ENCODE data around the gene TBC1D22A.

TBC1D22A gene

GRCh38 chr22:47022475-47022874 is 260.0 kb downstream of the TBC1D22A start:
- Histone ChIP-seq H3K27ac (no peak overlapping the region), H3K36me3 (replicated peaks) (no peaks in the 10 kb centered on the region), H3K27me3 (replicated peaks) (no peaks in the 10 kb centered on the region), H3K4me3 (ENCODE audit: low read depth, low read length) (no peak overlapping the region)
- DNase-seq: no peak
- no peak for TF ChIP-seq CTCF (IDR thresholded peaks at IDR 0.05; ENCODE audit: low read depth, low read length, missing control alignments)
- in situ Hi-C loops (cut with HindIII; ENCODE audit: low pct_ligation_motif_present, low sequenced_read_pairs): no loop called here

- no peak overlapping the region for H3K4me3 ChIP-seq (ENCODE audit: low read depth, low read length)
- in situ Hi-C loops (cut with HindIII; ENCODE audit: low pct_ligation_motif_present, low sequenced_read_pairs): no loop called here
- no peak for DNase-seq
- H3K27me3 ChIP-seq (replicated peaks): no peaks in the 10 kb centered on the region
- no peak overlapping the region for H3K27ac ChIP-seq
- TF ChIP-seq CTCF (IDR thresholded peaks at IDR 0.05; ENCODE audit: low read depth, low read length, missing control alignments): no peak
- no peaks in the 10 kb centered on the region for H3K36me3 ChIP-seq (replicated peaks)
Measured at GRCh38 chr22:47023871-47024270, 261.4 kb downstream of the TBC1D22A start.

- Histone ChIP-seq H3K27me3 (replicated peaks) (no peaks in the 10 kb centered on the region), H3K36me3 (replicated peaks) (no peaks in the 10 kb centered on the region), H3K27ac (no peak overlapping the region), H3K4me3 (ENCODE audit: low read depth, low read length) (no peak overlapping the region)
- in situ Hi-C loops (cut with HindIII; ENCODE audit: low pct_ligation_motif_present, low sequenced_read_pairs): no loop called here
- DNase-seq: no peak
- no peak for TF ChIP-seq CTCF (IDR thresholded peaks at IDR 0.05; ENCODE audit: low read depth, low read length, missing control alignments)
Measured at GRCh38 chr22:47027766-47028165, 265.3 kb downstream of the TBC1D22A start.

GRCh38 chr22:47029244-47030074 is 267.0 kb downstream of the TBC1D22A start:
- no peak overlapping the region for H3K27ac ChIP-seq
- TF ChIP-seq CTCF (IDR thresholded peaks at IDR 0.05; ENCODE audit: low read depth, low read length, missing control alignments): no peak
- DNase-seq: no peak
- H3K27me3 ChIP-seq (replicated peaks): no peaks in the 10 kb centered on the region
- H3K4me3 ChIP-seq (ENCODE audit: low read depth, low read length): no peak overlapping the region
- in situ Hi-C loops (cut with HindIII; ENCODE audit: low pct_ligation_motif_present, low sequenced_read_pairs): no loop called here
- no peaks in the 10 kb centered on the region for H3K36me3 ChIP-seq (replicated peaks)

- in situ Hi-C loops (cut with HindIII; ENCODE audit: low pct_ligation_motif_present, low sequenced_read_pairs): no loop called here
Measured at GRCh38 chr22:47030143-47030661, 267.8 kb downstream of the TBC1D22A start.

More at GRCh38 chr22:47030143-47030661, 267.8 kb downstream of the TBC1D22A start:
- Histone ChIP-seq H3K27me3 (replicated peaks) (no peaks in the 10 kb centered on the region), H3K36me3 (replicated peaks) (no peaks in the 10 kb centered on the region), H3K4me3 (ENCODE audit: low read depth, low read length) (no peak overlapping the region), H3K27ac (no peak overlapping the region)
- DNase-seq: peak; percentile 5
- TF ChIP-seq CTCF (IDR thresholded peaks at IDR 0.05; ENCODE audit: low read depth, low read length, missing control alignments): no peak
